ENCODE measurements around the gene PLEKHA1. TPM values are rescaled to one million over a fixed set of nuclear protein-coding genes. Genes with fewer than 3 reads are reported as not detected.
A peak's percentile ranks its signal among the peaks of the same experiment; 100 is the strongest.

Gene PLEKHA1
- total RNA-seq, 2 donors from 2014 or later: 22.3 to 46.8 TPM

DNA sequence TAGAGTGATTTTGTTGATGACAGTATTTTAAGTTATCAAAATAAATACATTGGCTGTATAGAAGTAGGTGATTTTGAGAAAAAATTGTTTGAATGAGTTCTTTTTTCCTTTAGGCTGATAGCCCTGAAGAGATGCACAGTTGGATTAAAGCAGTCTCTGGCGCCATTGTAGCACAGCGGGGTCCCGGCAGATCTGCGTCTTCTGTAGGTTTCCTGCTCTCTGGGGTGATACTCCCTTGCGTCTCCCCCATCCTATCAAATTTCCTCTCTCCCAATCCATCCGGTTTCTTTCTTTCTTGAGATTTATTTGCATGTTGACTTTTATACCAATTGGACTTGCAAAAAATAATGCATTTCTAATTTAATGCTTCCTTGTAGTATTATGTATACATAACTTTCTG lies 52.3 kb downstream of the PLEKHA1 start:
- ATAC-seq (ENCODE audit: insufficient number of reproducible peaks, low FRiP score, low read depth) (no peak), DNase-seq (ENCODE audit: low spot score) (no peak)
- H3K9me3 ChIP-seq: no peaks in the 10 kb centered on the region
- no peaks in the 10 kb centered on the region for H3K4me1 ChIP-seq (ENCODE audit: control insufficient read depth in 1 of 2, low read depth in 2 of 2)
- H3K27ac ChIP-seq: no peak overlapping the region
- H3K36me3 ChIP-seq: peaks cover 6% of the 10 kb centered on the region
- H3K4me3 ChIP-seq: no peak overlapping the region
- TF ChIP-seq, protein P1, sequence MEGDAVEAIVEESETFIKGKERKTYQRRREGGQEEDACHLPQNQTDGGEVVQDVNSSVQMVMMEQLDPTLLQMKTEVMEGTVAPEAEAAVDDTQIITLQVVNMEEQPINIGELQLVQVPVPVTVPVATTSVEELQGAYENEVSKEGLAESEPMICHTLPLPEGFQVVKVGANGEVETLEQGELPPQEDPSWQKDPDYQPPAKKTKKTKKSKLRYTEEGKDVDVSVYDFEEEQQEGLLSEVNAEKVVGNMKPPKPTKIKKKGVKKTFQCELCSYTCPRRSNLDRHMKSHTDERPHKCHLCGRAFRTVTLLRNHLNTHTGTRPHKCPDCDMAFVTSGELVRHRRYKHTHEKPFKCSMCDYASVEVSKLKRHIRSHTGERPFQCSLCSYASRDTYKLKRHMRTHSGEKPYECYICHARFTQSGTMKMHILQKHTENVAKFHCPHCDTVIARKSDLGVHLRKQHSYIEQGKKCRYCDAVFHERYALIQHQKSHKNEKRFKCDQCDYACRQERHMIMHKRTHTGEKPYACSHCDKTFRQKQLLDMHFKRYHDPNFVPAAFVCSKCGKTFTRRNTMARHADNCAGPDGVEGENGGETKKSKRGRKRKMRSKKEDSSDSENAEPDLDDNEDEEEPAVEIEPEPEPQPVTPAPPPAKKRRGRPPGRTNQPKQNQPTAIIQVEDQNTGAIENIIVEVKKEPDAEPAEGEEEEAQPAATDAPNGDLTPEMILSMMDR (IDR thresholded peaks at IDR 0.05): no peak
- H3K27me3 ChIP-seq (replicated peaks; ENCODE audit: insufficient read depth): no peaks in the 10 kb centered on the region

DNA sequence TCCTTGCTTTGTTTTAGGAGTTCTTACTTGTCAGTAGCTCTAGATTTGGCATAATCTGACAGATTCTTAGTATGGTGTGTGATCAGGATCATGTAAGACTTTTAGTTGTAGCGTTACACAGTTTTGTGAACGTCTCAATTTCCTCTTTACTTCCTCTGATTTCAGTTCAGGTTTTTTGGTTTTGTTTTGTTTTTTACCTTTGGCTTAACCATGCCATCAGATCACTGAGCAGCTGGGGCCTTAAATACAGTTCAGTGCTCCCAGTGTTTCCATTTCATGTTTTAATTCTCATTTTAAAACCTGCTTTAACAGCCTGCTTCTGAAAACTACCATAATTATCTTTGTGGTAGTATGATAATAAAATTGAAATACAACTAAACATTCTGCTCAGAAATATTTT lies 52.8 kb downstream of the PLEKHA1 start:
- no peak for ATAC-seq (ENCODE audit: insufficient number of reproducible peaks, low FRiP score, low read depth)
- no peak for DNase-seq (ENCODE audit: low spot score)
- H3K36me3 ChIP-seq: peaks cover 6% of the 10 kb centered on the region
- H3K27me3 ChIP-seq (replicated peaks; ENCODE audit: insufficient read depth): no peaks in the 10 kb centered on the region
- no peak overlapping the region for H3K4me3 ChIP-seq
- H3K27ac ChIP-seq: no peak overlapping the region
- no peaks in the 10 kb centered on the region for H3K9me3 ChIP-seq
- no peaks in the 10 kb centered on the region for H3K4me1 ChIP-seq (ENCODE audit: control insufficient read depth in 1 of 2, low read depth in 2 of 2)
- TF ChIP-seq, protein P1 (IDR thresholded peaks at IDR 0.05): no peak

DNA sequence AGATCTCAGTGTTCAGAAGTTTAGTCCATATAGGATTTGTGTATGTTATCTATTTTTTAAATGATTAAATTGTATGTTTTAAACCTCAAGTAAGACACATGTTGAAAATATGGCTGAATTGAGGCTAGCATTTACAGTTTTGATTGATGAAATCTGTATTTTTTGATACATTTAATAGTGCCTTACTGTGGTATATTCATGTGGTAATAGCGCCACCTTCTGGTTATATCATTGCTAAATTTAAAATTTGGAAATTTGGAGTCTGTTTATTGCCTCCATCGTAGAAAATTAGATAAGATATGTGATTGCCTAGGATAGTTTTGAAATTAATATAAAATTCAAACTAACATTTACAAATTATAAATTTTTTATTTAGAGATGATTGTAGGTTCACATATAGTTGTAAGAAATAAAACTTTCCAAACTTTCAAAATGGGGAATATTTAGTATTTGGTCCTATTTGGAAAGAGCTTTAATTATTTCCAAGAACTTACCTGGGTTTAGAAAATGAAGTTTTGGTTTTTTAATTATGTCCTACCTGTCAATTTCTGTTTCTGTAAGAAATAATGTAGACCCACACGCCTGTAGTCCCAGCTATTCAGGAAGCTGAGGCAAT lies 60.8 kb downstream of the PLEKHA1 start:
- ATAC-seq (ENCODE audit: insufficient number of reproducible peaks, low FRiP score, low read depth): no peak
- no peak for DNase-seq (ENCODE audit: low spot score)
- H3K4me3 ChIP-seq: no peak overlapping the region

DNA sequence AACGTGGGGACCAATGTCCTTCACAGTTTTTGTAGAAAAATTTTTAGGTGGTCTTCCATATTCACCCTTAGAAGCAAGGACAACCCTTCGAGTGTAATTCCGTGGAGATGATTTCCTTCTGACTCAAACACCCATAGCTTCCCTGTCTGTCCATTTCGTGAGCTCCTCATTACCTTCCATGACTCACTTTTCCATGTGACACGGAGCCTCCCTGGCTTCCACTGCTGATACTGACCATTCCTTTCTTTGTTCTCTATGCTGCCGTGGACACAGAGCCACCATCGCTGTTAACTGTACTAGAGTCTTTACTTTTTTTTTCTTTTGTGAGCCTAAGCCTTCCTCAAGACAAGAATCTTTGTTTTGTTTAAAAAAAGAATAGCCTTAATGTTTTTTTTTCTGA lies 67.5 kb downstream of the PLEKHA1 start:
- peaks cover 0 to 1% of the 10 kb centered on the region in 2 donors for H3K4me1 ChIP-seq (ENCODE audit: control insufficient read depth in 1 of 2, low read depth in 2 of 2)
- H3K9me3 ChIP-seq: peaks cover 5% of the 10 kb centered on the region
- H3K36me3 ChIP-seq: no peaks in the 10 kb centered on the region
- TF ChIP-seq, protein P1 (IDR thresholded peaks at IDR 0.05): no peak
- DNase-seq (ENCODE audit: low spot score) (no peak), ATAC-seq (ENCODE audit: insufficient number of reproducible peaks, low FRiP score, low read depth) (no peak)
- H3K4me3 ChIP-seq: no peak overlapping the region
- no peak overlapping the region for H3K27ac ChIP-seq
- H3K27me3 ChIP-seq (replicated peaks; ENCODE audit: insufficient read depth): no peaks in the 10 kb centered on the region

More for the DNA sequence above, 60.8 kb downstream of the PLEKHA1 start:
- Histone ChIP-seq H3K9me3 (peaks cover 5% of the 10 kb centered on the region), H3K4me1 (ENCODE audit: control insufficient read depth in 1 of 2, low read depth in 2 of 2) (no peaks in the 10 kb centered on the region), H3K27me3 (replicated peaks; ENCODE audit: insufficient read depth) (no peaks in the 10 kb centered on the region), H3K36me3 (no peaks in the 10 kb centered on the region), H3K27ac (no peak overlapping the region)
- TF ChIP-seq, protein P1 (IDR thresholded peaks at IDR 0.05): peak; percentile 70

DNA sequence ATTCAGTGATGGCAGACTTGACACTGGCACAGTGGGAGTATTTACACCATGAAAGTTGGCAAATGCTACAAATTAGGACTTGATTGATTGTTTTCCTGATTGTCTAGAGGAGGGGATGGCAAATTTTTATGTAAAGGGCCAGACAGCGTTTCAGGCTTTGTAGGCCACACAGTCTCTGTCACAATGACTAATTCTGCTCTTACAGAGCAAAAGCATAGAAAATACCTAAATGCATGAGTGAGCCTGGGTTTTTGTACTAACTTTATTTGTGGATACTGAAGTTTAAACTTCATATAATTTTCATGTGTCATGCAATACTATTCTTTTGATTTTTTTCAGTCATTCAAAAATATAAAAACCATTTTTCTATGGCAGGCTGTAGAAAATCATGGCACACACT lies 71.0 kb downstream of the PLEKHA1 start:
- ATAC-seq (ENCODE audit: insufficient number of reproducible peaks, low FRiP score, low read depth): no peak
- DNase-seq (ENCODE audit: low spot score): no peak

More for the DNA sequence above, 71.0 kb downstream of the PLEKHA1 start:
- peaks cover 0 to 8% of the 10 kb centered on the region in 2 donors for H3K4me1 ChIP-seq (ENCODE audit: control insufficient read depth in 1 of 2, low read depth in 2 of 2)
- no peaks in the 10 kb centered on the region for H3K9me3 ChIP-seq
- TF ChIP-seq, protein P1 (IDR thresholded peaks at IDR 0.05): no peak
- no peaks in the 10 kb centered on the region for H3K36me3 ChIP-seq
- no peak overlapping the region for H3K27ac ChIP-seq
- no peaks in the 10 kb centered on the region for H3K27me3 ChIP-seq (replicated peaks; ENCODE audit: insufficient read depth)
- H3K4me3 ChIP-seq: no peak overlapping the region
